ENCODE results near the gene NOXRED1.

GRCh38 chr14:77377502-77377844 is 45.9 kb downstream of the NOXRED1 start:
- no peak for TF ChIP-seq CTCF (conservative IDR thresholded peaks at IDR 0.05; ENCODE audit: low read length)
- no peak for TF ChIP-seq EZH2phosphoT487 (IDR thresholded peaks at IDR 0.05; ENCODE audit: borderline replicate concordance)

Measured in Loucy (cell line).